Neural crest cell (in vitro differentiated cells): ENCODE measurements around the gene ZDHHC7. TPM values are rescaled to one million over a fixed set of nuclear protein-coding genes. Genes with fewer than 3 reads are reported as not detected.

Experiments
- DNase-seq: peaks from one replicate; pipeline ENCODE4 v3.0.0; 2021; ENCODE audit warnings: low read depth, mixed read lengths, low spot score
- H3K27ac Mint-ChIP-seq: one replicate; pipeline ENCODE4 v1.8.0; 2021; ENCODE audit warnings: mild to moderate bottlenecking, mixed read lengths; ENCODE audit not compliant: unreplicated experiment
- H3K27me3 Mint-ChIP-seq: 2 replicates; pipeline ENCODE4 v1.8.0; 2021; ENCODE audit warnings: low read depth, mild to moderate bottlenecking, mixed read lengths
- H3K36me3 Mint-ChIP-seq: 2 replicates; pipeline ENCODE4 v1.8.0; 2021; ENCODE audit warnings: low read depth, mild to moderate bottlenecking, mixed read lengths
- H3K4me1 Mint-ChIP-seq: 2 replicates; pipeline ENCODE4 v1.8.0; 2021; ENCODE audit warnings: mixed read lengths
- H3K4me3 Mint-ChIP-seq: one replicate; pipeline ENCODE4 v1.8.0; 2021; ENCODE audit warnings: mild to moderate bottlenecking, mixed read lengths
- H3K9me3 Mint-ChIP-seq: 2 replicates; pipeline ENCODE4 v1.8.0; 2021; ENCODE audit warnings: mixed read lengths
- CTCF ChIP-seq: fragments of 200-600 bp; sonication (generic); conservative IDR thresholded peaks from 2 replicates; pipeline ENCODE4 v1.5.0; 2021; ENCODE audit warnings: antibody characterized with exemption, mild to moderate bottlenecking
- total RNA-seq: library from RNA; stranded (reverse); gene quantifications from 2 replicates; pipeline ENCODE4 v1.2.1, GENCODE V29; 2021

Gene ZDHHC7
- total RNA-seq, 1 donor from 2014 or later = 40.0 TPM

DNA sequence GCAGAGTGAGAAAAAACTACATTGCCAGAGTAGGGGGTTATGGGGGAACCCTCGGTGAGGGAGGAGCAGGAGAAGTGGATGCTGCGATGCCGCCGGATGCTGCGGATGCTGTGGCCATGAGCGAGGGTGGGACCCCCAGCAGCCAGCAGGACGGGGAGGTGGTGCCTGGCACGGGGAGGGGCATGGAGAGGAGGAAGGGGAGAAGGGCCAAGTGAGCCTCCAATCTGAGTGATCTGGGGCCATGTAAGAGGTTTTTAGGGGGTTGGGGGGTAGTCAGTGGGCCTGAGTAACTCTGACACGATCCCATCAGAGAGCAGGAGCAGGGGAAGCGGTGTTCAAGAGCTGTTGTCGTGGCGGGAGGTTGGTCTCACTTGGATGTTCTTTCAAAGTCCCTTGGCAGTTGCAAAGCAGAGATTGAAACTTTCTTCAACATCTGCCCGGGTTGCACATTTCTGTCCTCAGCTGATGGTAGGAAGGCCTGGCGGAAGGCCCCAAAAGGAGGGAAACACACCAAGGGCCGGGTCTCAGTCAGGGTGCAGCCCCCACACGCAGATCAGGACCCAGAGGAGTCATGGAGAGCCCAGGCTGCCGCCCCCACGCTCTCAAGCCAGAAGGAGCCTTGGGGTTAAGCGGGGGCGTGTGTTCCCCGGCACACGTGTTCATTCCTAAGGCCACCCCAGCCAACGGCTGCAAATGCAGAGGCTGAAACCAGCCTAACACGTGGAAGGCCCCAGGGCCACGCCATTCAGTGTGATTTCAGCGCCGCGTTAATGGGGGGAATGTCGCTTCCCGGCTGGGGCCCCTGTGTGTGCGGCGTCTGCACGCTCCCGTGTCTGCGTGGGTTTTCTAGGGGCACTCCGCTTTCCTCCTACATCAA is 81.7 kb downstream of the ZDHHC7 start:
- DNase-seq = no peak
- no peak overlapping the region for H3K4me3 Mint-ChIP-seq
- peaks cover 21% of the 10 kb centered on the region for H3K4me1 Mint-ChIP-seq
- no peak for TF ChIP-seq CTCF
- no peaks in the 10 kb centered on the region for H3K9me3 Mint-ChIP-seq
- peak overlapping the region; percentile 10 for H3K27ac Mint-ChIP-seq
- no peaks in the 10 kb centered on the region for H3K36me3 Mint-ChIP-seq
- H3K27me3 Mint-ChIP-seq = no peaks in the 10 kb centered on the region

DNA sequence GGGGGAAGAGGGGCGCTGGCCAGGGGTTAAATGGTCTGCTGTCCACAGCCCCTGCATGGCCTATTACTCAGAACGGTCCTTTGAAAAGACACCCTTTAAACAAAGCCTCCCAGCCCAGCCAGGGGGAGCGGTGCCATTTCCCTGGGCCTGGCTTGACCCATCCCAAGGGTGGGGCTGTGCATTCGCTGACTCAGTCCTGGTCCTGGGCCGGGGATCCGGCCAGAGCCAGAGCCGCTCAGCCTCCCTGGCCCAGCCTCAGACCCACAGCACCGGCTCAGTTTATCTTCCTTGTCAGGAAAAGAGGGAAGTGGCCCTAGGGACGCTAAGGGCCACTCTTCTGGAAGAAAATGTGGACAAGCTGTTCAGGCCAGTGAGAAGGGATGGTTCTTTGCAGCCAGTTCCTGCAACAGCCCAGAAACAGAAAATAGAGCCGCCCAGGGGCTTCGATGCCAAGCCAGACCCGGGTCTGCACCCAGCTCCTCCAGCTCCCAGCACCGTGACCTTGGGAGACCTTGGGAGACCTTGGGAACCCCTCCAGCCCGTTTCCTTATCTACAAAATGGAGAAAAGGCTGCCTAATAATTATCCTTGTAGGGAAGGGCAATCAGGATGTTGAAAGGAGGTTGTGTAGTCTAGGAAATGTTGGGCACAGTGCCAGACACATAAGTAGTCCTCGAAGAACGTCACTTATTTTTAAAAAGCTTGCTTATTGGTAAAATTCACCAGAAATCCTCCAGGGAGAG is 82.5 kb downstream of the ZDHHC7 start:
- Mint-ChIP-seq H3K27ac (no peak overlapping the region), H3K4me3 (no peak overlapping the region), H3K27me3 (no peaks in the 10 kb centered on the region), H3K9me3 (no peaks in the 10 kb centered on the region), H3K36me3 (no peaks in the 10 kb centered on the region), H3K4me1 (peaks cover 29% of the 10 kb centered on the region)
- DNase-seq = no peak
- no peak for TF ChIP-seq CTCF

- Mint-ChIP-seq H3K36me3 (no peaks in the 10 kb centered on the region), H3K27ac (no peak overlapping the region), H3K4me3 (no peak overlapping the region), H3K27me3 (no peaks in the 10 kb centered on the region), H3K4me1 (peaks cover 38% of the 10 kb centered on the region), H3K9me3 (no peaks in the 10 kb centered on the region)
- DNase-seq = no peak
- TF ChIP-seq CTCF = no peak
These were observed 83.4 kb downstream of the ZDHHC7 start for GRCh38 chr16:84927621-84928591.

DNA sequence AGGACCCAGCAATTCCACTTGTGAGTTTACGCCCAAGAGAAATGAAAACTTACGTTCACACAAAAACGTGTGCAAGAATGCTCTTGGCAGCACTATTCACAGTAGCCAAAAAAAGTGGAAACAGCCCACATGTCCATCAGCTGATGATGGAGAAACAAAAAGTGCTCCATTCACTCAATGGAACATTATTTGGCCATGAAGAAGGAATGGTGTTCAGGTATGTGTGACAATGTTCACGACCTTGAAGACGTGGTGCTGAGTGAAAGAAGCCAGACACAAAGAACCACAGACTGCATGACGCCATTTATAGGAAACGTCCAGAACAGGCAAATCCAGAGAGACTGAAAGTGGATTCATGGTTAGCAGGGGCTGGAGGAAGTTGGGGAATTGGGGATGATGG is 84.9 kb downstream of the ZDHHC7 start:
- TF ChIP-seq CTCF = no peak
- Mint-ChIP-seq H3K4me3 (no peak overlapping the region), H3K36me3 (no peaks in the 10 kb centered on the region), H3K27ac (no peak overlapping the region), H3K27me3 (no peaks in the 10 kb centered on the region), H3K9me3 (no peaks in the 10 kb centered on the region), H3K4me1 (peaks cover 46% of the 10 kb centered on the region)
- DNase-seq = no peak

- H3K9me3 Mint-ChIP-seq = no peaks in the 10 kb centered on the region
- no peaks in the 10 kb centered on the region for H3K27me3 Mint-ChIP-seq
- DNase-seq = no peak
These were observed 85.5 kb downstream of the ZDHHC7 start for GRCh38 chr16:84925773-84926372.

More at GRCh38 chr16:84925773-84926372, 85.5 kb downstream of the ZDHHC7 start:
- no peaks in the 10 kb centered on the region for H3K36me3 Mint-ChIP-seq
- H3K4me1 Mint-ChIP-seq = peaks cover 46% of the 10 kb centered on the region
- no peak overlapping the region for H3K27ac Mint-ChIP-seq
- TF ChIP-seq CTCF = no peak
- H3K4me3 Mint-ChIP-seq = no peak overlapping the region
